GM21737 (cell line): ENCODE data around the gene URGCP.
"Not testable (repeated sequence)": the region's sequence is repeated elsewhere in the genome, so short reads cannot be mapped to it uniquely, and the experiment has no call there.

Source experiments
- ATAC-seq: cut with Tn5 transposase; IDR thresholded peaks from one replicate; pipeline ENCODE4 v1.9.1; 2021; ENCODE audit warnings: mild to moderate bottlenecking, moderate library complexity; ENCODE audit not compliant: unreplicated experiment

Gene URGCP

DNA sequence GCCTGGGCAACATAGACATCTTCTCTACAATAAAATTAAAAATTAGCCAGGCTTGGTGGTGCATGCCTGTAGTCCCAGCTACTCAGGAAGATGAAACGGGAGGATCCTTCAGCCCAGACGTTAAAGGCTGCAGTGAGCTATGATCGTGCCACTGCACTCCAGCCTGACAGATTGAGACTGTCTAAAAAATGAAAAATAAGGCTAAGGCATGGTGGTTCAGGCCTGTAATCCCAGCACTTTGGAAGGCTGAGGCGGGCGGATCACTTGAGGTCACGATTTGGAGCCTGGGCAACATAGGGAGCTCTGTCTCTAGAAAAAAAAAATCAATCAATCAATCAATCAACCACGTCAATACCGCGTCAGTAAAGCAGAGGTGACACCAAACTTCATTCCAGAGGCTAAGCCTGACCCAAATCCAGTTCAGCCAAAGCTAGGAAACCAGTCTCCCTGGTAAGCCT is 68.2 kb downstream of the URGCP start:
- ATAC-seq, result no peak

DNA sequence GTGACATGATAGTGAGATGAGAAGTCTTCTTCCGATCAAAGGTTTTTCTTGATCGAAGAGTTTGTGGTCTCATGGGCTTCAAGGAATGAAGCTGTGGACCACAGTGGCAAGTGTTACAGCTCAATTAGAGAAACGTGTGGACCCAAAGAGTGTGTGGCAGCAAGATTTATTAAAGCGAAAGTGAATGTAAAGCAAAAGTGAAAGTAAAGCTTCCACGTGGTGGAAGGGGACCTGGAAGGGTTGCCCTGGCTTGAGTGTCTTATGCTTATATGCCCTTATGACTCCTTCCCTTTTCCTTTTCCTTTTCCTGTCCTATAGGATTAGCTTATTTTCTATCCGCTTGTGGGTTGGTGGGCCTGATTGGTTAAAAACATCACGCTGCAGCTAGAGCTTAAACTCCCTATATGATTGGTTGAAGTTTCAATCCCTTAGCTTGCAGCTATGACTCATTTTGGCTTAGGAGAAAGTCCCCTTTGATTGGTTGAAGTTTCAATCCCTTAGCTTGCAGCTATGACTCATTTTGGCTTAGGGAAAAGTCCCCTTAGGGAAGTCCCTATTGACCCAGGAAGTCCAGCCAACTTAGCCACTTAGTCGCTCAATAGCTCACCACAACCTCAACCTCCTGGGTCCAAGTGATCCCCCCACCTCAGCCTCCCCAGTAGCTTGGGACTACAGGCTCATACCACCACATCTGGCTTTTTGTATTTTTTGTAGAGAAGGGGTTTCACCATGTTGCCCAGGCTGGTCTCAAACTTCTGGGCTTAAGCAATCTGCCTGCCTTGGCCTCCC is 71.7 kb downstream of the URGCP start:
- ATAC-seq, result no peak

DNA sequence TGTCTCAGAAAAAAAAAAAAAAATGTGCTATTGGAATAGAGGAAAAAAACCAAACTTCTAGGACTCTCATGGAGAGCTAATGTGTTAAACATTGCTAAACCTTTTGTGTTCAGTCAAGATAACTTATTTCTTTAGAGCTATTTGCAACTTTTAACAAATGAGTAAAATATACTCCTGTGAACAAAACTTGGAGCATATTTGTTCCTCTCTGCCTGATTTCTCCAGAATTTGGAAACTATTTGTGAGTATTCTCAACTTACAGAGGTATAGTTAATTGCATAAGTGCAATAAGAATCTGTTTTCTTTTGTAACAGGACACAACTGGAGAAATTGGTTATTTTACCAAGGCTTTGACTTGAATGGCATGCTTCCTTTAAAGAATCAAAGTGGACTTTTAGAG is 75.5 kb downstream of the URGCP start:
- not testable (repeated sequence) for ATAC-seq
